SK-N-MC (cell line): ENCODE data around the gene SOSTDC1.

Experiments used
- EZH2 ChIP-seq: fragments of 200-600 bp; sonication (generic); IDR thresholded peaks from one replicate; pipeline ENCODE4 v1.6.1; 2017; ENCODE audit warnings: antibody characterized with exemption
- POLR2AphosphoS5 ChIP-seq: IDR thresholded peaks from 2 replicates; pipeline ENCODE4 v1.6.1; 2012; ENCODE audit warnings: mild to moderate bottlenecking, low read depth, low read length, borderline replicate concordance

DNA sequence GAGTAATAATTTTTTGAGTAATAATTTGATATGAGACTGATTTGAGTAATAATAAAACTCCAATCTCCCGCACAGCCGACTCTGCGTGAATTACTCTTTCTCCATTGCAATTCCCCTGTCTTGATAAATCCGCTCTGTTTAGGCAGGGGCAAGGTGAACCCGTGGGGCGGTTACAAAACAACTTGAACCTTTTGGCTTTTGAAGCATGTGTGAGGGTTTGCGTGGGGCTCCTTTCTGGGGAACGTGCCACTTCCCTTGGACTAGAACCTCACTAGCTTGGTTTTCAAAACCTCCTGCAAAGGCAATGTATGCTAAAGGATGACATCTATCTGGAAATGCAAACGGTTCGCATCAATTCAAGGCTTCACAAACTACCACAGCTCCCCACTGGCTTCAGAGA is 45.7 kb downstream of the SOSTDC1 start:
- TF ChIP-seq POLR2AphosphoS5: no peak
- TF ChIP-seq EZH2: no peak
